NCI-H2227 (cell line): Measurements from ENCODE around the gene CHST7.
"Not testable (repeated sequence)": the region's sequence is repeated elsewhere in the genome, so short reads cannot be mapped to it uniquely, and the experiment has no call there.

Experiments
- DNase-seq: peaks from one replicate; lab custom pipeline; 2025; ENCODE audit not compliant: unreplicated experiment; lab: John Stamatoyannopoulos, UW

CHST7 gene

GRCh38 chrX:46573331-46573891, at the start of gene CHST7:
TSS of gene CHST7 (plus strand) at chrX:46573765. CDS start at chrX:46573932, 167 bp downstream.
- peak; percentile 84 for DNase-seq

- DNase-seq, result not testable (repeated sequence)
Observed at GRCh38 chrX:46528640-46529039, 44.9 kb upstream of the CHST7 start.

- DNase-seq, result not testable (repeated sequence)
Observed at GRCh38 chrX:46529740-46530403, 43.7 kb upstream of the CHST7 start.

GRCh38 chrX:46530404-46530908, 43.1 kb upstream of the CHST7 start:
- DNase-seq, result not testable (repeated sequence)

- DNase-seq, result no peak
Observed at GRCh38 chrX:46531442-46531841, 42.1 kb upstream of the CHST7 start.

GRCh38 chrX:46543441-46543840, 30.1 kb upstream of the CHST7 start:
- DNase-seq, result no peak

GRCh38 chrX:46544527-46544926, 29.0 kb upstream of the CHST7 start:
- DNase-seq, result not testable (repeated sequence)

- peak; percentile 98 for DNase-seq
Observed at GRCh38 chrX:46545111-46546005, 28.2 kb upstream of the CHST7 start, which contains the start of gene ZNF674. TSS of gene ZNF674 (minus strand) at chrX:46545421. CDS start at chrX:46542087, 3,334 bp downstream.

- no peak for DNase-seq
Observed at GRCh38 chrX:46547857-46548256, 25.7 kb upstream of the CHST7 start.

GRCh38 chrX:46549914-46550313, 23.7 kb upstream of the CHST7 start:
- DNase-seq, result no peak

- no peak for DNase-seq
Observed at GRCh38 chrX:46551494-46552128, 22.0 kb upstream of the CHST7 start.

- no peak for DNase-seq
Observed at GRCh38 chrX:46553935-46554334, 19.6 kb upstream of the CHST7 start.

- DNase-seq, result peak; percentile 21
Observed at GRCh38 chrX:46554942-46555341, 18.6 kb upstream of the CHST7 start.

GRCh38 chrX:46559062-46559461, 14.5 kb upstream of the CHST7 start:
- no peak for DNase-seq

- DNase-seq, result no peak
Observed at GRCh38 chrX:46561824-46562657, 11.5 kb upstream of the CHST7 start.

- no peak for DNase-seq
Observed at GRCh38 chrX:46567388-46567787, 6.2 kb upstream of the CHST7 start.

- DNase-seq, result no peak
Observed at GRCh38 chrX:46569621-46570020, 3.9 kb upstream of the CHST7 start.

- no peak for DNase-seq
Observed at GRCh38 chrX:46571423-46572339, 1.9 kb upstream of the CHST7 start.

- DNase-seq, result no peak
Observed at GRCh38 chrX:46572340-46572936, 1.1 kb upstream of the CHST7 start.
